PC-9 (cell line): Measurements from ENCODE around the gene PBX4. TPM values are rescaled to one million over a fixed set of nuclear protein-coding genes. Genes with fewer than 3 reads are reported as not detected.

Experiments used
- BruUV-seq: library from RNA; stranded (reverse); fragments of 400-500 nt; replicated peaks from 2 replicates; lab custom pipeline; 2021; lab: Mats Ljungman, UMichigan
- CTCF ChIA-PET: fragments of 300-600 bp; sonication (Branson Sonifier 250); formaldehyde crosslinking; loops from one replicate; lab custom pipeline; 2022; ENCODE audit warnings: antibody characterized with exemption; lab: Charles Lee
- POLR2A ChIA-PET: fragments of 300-600 bp; sonication (Branson Sonifier 250); formaldehyde crosslinking; loops from one replicate; lab custom pipeline; 2022; ENCODE audit warnings: antibody characterized with exemption; ENCODE audit not compliant: unreplicated experiment; lab: Charles Lee
- DNase-seq, 2 experiments: peaks; one replicate each; pipeline versions ENCODE4 v3.0.0 to v3.0.0-alpha.2; 2015 to 2022; ENCODE audit warnings: mixed read lengths in 1 of 2
- H2AFZ ChIP-seq: fragments of 200-600 bp; sonication (generic); 2 replicates; pipeline ENCODE4 v1.8.1; 2017; ENCODE audit warnings: antibody characterized with exemption
- H3F3A ChIP-seq: fragments of 200-600 bp; sonication (generic); 2 replicates; pipeline ENCODE4 v1.8.1; 2017; ENCODE audit warnings: antibody characterized with exemption, mild to moderate bottlenecking, low read depth; ENCODE audit not compliant: insufficient read depth
- H3K27ac ChIP-seq: fragments of 200-600 bp; sonication (generic); 2 replicates; pipeline ENCODE4 v1.6.1; 2016; ENCODE audit warnings: mixed run types
- H3K27me3 ChIP-seq: fragments of 200-600 bp; sonication (generic); 2 replicates; pipeline ENCODE4 v1.6.1; 2016; ENCODE audit warnings: low read depth, mixed run types; ENCODE audit not compliant: insufficient read depth
- H3K36me3 ChIP-seq: fragments of 200-600 bp; sonication (generic); 2 replicates; pipeline ENCODE4 v1.6.1; 2016; ENCODE audit warnings: low read depth, mixed run types
- H3K4me1 ChIP-seq: fragments of 200-600 bp; sonication (generic); replicated peaks from 2 replicates; pipeline ENCODE4 v1.6.1; 2016; ENCODE audit warnings: mixed run types; ENCODE audit not compliant: insufficient read depth
- H3K4me2 ChIP-seq: fragments of 200-600 bp; sonication (generic); 2 replicates; pipeline ENCODE4 v1.6.1; 2017; ENCODE audit warnings: mixed run types
- H3K4me3 ChIP-seq: fragments of 200-600 bp; sonication (generic); 2 replicates; pipeline ENCODE4 v1.6.1; 2016; ENCODE audit warnings: mixed run types
- H3K79me2 ChIP-seq: fragments of 200-600 bp; sonication (generic); 2 replicates; pipeline ENCODE4 v1.6.1; 2017; ENCODE audit warnings: low read depth, mixed run types
- H3K9me2 ChIP-seq: fragments of 200-600 bp; sonication (generic); 2 replicates; pipeline ENCODE4 v1.8.1; 2017; ENCODE audit warnings: mild to moderate bottlenecking; ENCODE audit not compliant: insufficient read depth
- H3K9me3 ChIP-seq: fragments of 200-600 bp; sonication (generic); 2 replicates; pipeline ENCODE4 v1.8.1; 2016; ENCODE audit warnings: low read depth; ENCODE audit not compliant: insufficient read depth
- H4K20me1 ChIP-seq: fragments of 200-600 bp; sonication (generic); 2 replicates; pipeline ENCODE4 v1.8.1; 2017; ENCODE audit not compliant: insufficient read depth
- CTCF ChIP-seq: fragments of 200-600 bp; sonication (generic); conservative IDR thresholded peaks from 2 replicates; pipeline ENCODE4 v1.6.1; 2017; ENCODE audit warnings: mixed run types, antibody characterized with exemption, mild to moderate bottlenecking, moderate library complexity
- EZH2 ChIP-seq: fragments of 200-600 bp; sonication (generic); IDR thresholded peaks from 2 replicates; pipeline ENCODE4 v1.8.0; 2017; ENCODE audit warnings: antibody characterized with exemption, low read depth
- intact Hi-C: fragments of 100-400 bp; cut with micrococcal nuclease; formaldehyde crosslinking; loops from one replicate; pipeline ENCODE4 v1.10.0; 2022; ENCODE audit not compliant: unreplicated experiment
- total RNA-seq: library from RNA; stranded (reverse); gene quantifications from 2 replicates; pipeline ENCODE4 v1.2.3, GENCODE V29; 2021

The PBX4 gene
- total RNA-seq, 1 experiment from 2014 or later: 5.7 TPM

- Histone ChIP-seq H3K4me3 (no peak overlapping the region), H2AFZ (no peak overlapping the region), H3K9me2 (no peaks in the 10 kb centered on the region), H4K20me1 (no peaks in the 10 kb centered on the region), H3K27ac (no peak overlapping the region), H3K36me3 (no peaks in the 10 kb centered on the region), H3K4me1 (peaks cover 7% of the 10 kb centered on the region), H3K27me3 (no peaks in the 10 kb centered on the region), H3F3A (peaks cover 5% of the 10 kb centered on the region; the same call in 1 of the 2 replicates), H3K79me2 (no peaks in the 10 kb centered on the region), H3K9me3 (no peaks in the 10 kb centered on the region), H3K4me2 (no peak overlapping the region)
- BruUV-seq: no TSS peak
- CTCF ChIA-PET: no interaction called here
- POLR2A ChIA-PET: no interaction called here
- intact Hi-C loops: no loop called here
- TF ChIP-seq CTCF: no peak
- TF ChIP-seq EZH2: no peak
- DNase-seq: no peak
Observed at GRCh38 chr19:19580418-19580817, 38.1 kb downstream of the PBX4 start.

- POLR2A ChIA-PET: no interaction called here
- TF ChIP-seq EZH2: no peak
- no peak for TF ChIP-seq CTCF
- BruUV-seq: no TSS peak
- Histone ChIP-seq H3K4me2 (no peak overlapping the region), H3K27ac (no peak overlapping the region), H3K9me2 (no peaks in the 10 kb centered on the region), H4K20me1 (no peaks in the 10 kb centered on the region), H3K9me3 (no peaks in the 10 kb centered on the region), H3K36me3 (no peaks in the 10 kb centered on the region), H3F3A (peaks cover 7% of the 10 kb centered on the region; the same call in 1 of the 2 replicates), H2AFZ (no peak overlapping the region), H3K4me3 (no peak overlapping the region), H3K4me1 (peaks cover 7% of the 10 kb centered on the region), H3K27me3 (no peaks in the 10 kb centered on the region), H3K79me2 (no peaks in the 10 kb centered on the region)
- no peak for DNase-seq
- CTCF ChIA-PET: no interaction called here
- intact Hi-C loops: no loop called here
Observed at GRCh38 chr19:19579533-19580361, 38.7 kb downstream of the PBX4 start.

- H2AFZ ChIP-seq: no peak overlapping the region
- H3K27me3 ChIP-seq: no peaks in the 10 kb centered on the region
- H3K9me3 ChIP-seq: no peaks in the 10 kb centered on the region
- no peaks in the 10 kb centered on the region for H3K79me2 ChIP-seq
- no peak overlapping the region for H3K4me2 ChIP-seq
- BruUV-seq: no TSS peak
- H3F3A ChIP-seq: peaks cover 7% of the 10 kb centered on the region; the same call in 1 of the 2 replicates
- no peak overlapping the region for H3K27ac ChIP-seq
- ChIA-PET POLR2A (no interaction called here), CTCF (interaction anchor here (0.6 kb wide), 1 partner anchor 70 kb away, joined by 4 read pairs; no protein-coding TSS in a partner anchor)
- H3K4me1 ChIP-seq: peaks cover 7% of the 10 kb centered on the region
- H4K20me1 ChIP-seq: no peaks in the 10 kb centered on the region
- H3K4me3 ChIP-seq: no peak overlapping the region
- no peaks in the 10 kb centered on the region for H3K9me2 ChIP-seq
- DNase-seq: no peak
- intact Hi-C loops: no loop called here
- TF ChIP-seq CTCF (no peak), EZH2 (no peak)
- H3K36me3 ChIP-seq: no peaks in the 10 kb centered on the region
Observed at GRCh38 chr19:19578252-19578651, 40.2 kb downstream of the PBX4 start.
